Measurements from ENCODE around the gene MUC21.
"Not testable (repeated sequence)": the region's sequence is repeated elsewhere in the genome, so short reads cannot be mapped to it uniquely, and the experiment has no call there.

GRCh38 chr6:31017436-31017835, 33.9 kb downstream of the MUC21 start:
- not testable (repeated sequence) for TF ChIP-seq POLR2A (IDR thresholded peaks at IDR 0.05); CTCF (IDR thresholded peaks at IDR 0.05 in 4 of 5, conservative IDR thresholded peaks at IDR 0.05 in 1 of 5)

All from gastrocnemius medialis (tissue), 4 donors.